Activated naive CD4-positive, alpha-beta T cell treated with anti-CD3 and anti-CD28 coated beads, Interleukin-2, amount 50 U/mL, for 24 hours (primary cell): Measurements from ENCODE around the gene RERE.

ENCODE experiments used
- H3K27ac Mint-ChIP-seq: one replicate; pipeline ENCODE4 v1.8.0; 2021; ENCODE audit warnings: mild to moderate bottlenecking, mixed read lengths
- H3K27me3 Mint-ChIP-seq: one replicate; pipeline ENCODE4 v1.8.0; 2021; ENCODE audit warnings: mixed read lengths
- H3K36me3 Mint-ChIP-seq: one replicate; pipeline ENCODE4 v1.8.0; 2021; ENCODE audit warnings: mixed read lengths
- H3K4me1 Mint-ChIP-seq: one replicate; pipeline ENCODE4 v1.8.0; 2021; ENCODE audit warnings: mixed read lengths
- H3K4me3 Mint-ChIP-seq: one replicate; pipeline ENCODE4 v1.8.0; 2021; ENCODE audit warnings: mild to moderate bottlenecking, mixed read lengths
- H3K9me3 Mint-ChIP-seq: one replicate; pipeline ENCODE4 v1.8.0; 2021; ENCODE audit warnings: mixed read lengths

RERE gene

GRCh38 chr1:8754247-8754650 lies 63.2 kb downstream of the RERE start:
- H3K36me3 Mint-ChIP-seq: peaks cover 4% of the 10 kb centered on the region
- H3K9me3 Mint-ChIP-seq: no peaks in the 10 kb centered on the region
- no peak overlapping the region for H3K4me3 Mint-ChIP-seq
- H3K27me3 Mint-ChIP-seq: no peaks in the 10 kb centered on the region
- H3K4me1 Mint-ChIP-seq: peaks cover 50% of the 10 kb centered on the region
- peak overlapping the region; percentile 4 for H3K27ac Mint-ChIP-seq

- Mint-ChIP-seq H3K27me3 (no peaks in the 10 kb centered on the region), H3K4me3 (no peak overlapping the region), H3K27ac (no peak overlapping the region), H3K9me3 (no peaks in the 10 kb centered on the region), H3K4me1 (peaks cover 50% of the 10 kb centered on the region), H3K36me3 (peaks cover 5% of the 10 kb centered on the region)
Observed at GRCh38 chr1:8753736-8754135, 63.7 kb downstream of the RERE start.

- Mint-ChIP-seq H3K9me3 (no peaks in the 10 kb centered on the region), H3K4me3 (no peak overlapping the region), H3K27ac (peak overlapping the region; percentile 30), H3K27me3 (no peaks in the 10 kb centered on the region), H3K4me1 (peaks cover 50% of the 10 kb centered on the region), H3K36me3 (peaks cover 5% of the 10 kb centered on the region)
Observed at GRCh38 chr1:8752921-8753713, 64.3 kb downstream of the RERE start.

GRCh38 chr1:8752411-8752810 lies 65.0 kb downstream of the RERE start:
- H3K36me3 Mint-ChIP-seq: peaks cover 5% of the 10 kb centered on the region
- H3K27me3 Mint-ChIP-seq: no peaks in the 10 kb centered on the region
- H3K4me3 Mint-ChIP-seq: peak overlapping the region; percentile 68
- H3K9me3 Mint-ChIP-seq: no peaks in the 10 kb centered on the region
- peak overlapping the region; percentile 88 for H3K27ac Mint-ChIP-seq
- H3K4me1 Mint-ChIP-seq: peaks cover 50% of the 10 kb centered on the region

GRCh38 chr1:8751984-8752383 lies 65.5 kb downstream of the RERE start:
- Mint-ChIP-seq H3K27me3 (no peaks in the 10 kb centered on the region), H3K9me3 (no peaks in the 10 kb centered on the region), H3K4me1 (peaks cover 47% of the 10 kb centered on the region), H3K4me3 (peak overlapping the region; percentile 68), H3K27ac (peak overlapping the region; percentile 88), H3K36me3 (peaks cover 3% of the 10 kb centered on the region)

GRCh38 chr1:8747879-8748825 lies 69.3 kb downstream of the RERE start:
- Mint-ChIP-seq H3K27me3 (no peaks in the 10 kb centered on the region), H3K36me3 (peaks cover 3% of the 10 kb centered on the region), H3K4me3 (no peak overlapping the region), H3K9me3 (no peaks in the 10 kb centered on the region), H3K27ac (no peak overlapping the region), H3K4me1 (peaks cover 30% of the 10 kb centered on the region)

GRCh38 chr1:8746554-8746953 lies 70.9 kb downstream of the RERE start:
- Mint-ChIP-seq H3K4me3 (no peak overlapping the region), H3K27ac (no peak overlapping the region), H3K36me3 (peaks cover 3% of the 10 kb centered on the region)

GRCh38 chr1:8745749-8746390 lies 71.6 kb downstream of the RERE start:
- peaks cover 13% of the 10 kb centered on the region for H3K4me1 Mint-ChIP-seq
- H3K36me3 Mint-ChIP-seq: peaks cover 9% of the 10 kb centered on the region
- H3K27me3 Mint-ChIP-seq: no peaks in the 10 kb centered on the region
- H3K9me3 Mint-ChIP-seq: no peaks in the 10 kb centered on the region
- no peak overlapping the region for H3K27ac Mint-ChIP-seq
- H3K4me3 Mint-ChIP-seq: no peak overlapping the region

More at GRCh38 chr1:8746554-8746953, 70.9 kb downstream of the RERE start:
- Mint-ChIP-seq H3K9me3 (no peaks in the 10 kb centered on the region), H3K4me1 (peaks cover 17% of the 10 kb centered on the region), H3K27me3 (no peaks in the 10 kb centered on the region)

GRCh38 chr1:8745346-8745745 lies 72.1 kb downstream of the RERE start:
- Mint-ChIP-seq H3K9me3 (no peaks in the 10 kb centered on the region), H3K27me3 (no peaks in the 10 kb centered on the region), H3K4me1 (peaks cover 11% of the 10 kb centered on the region), H3K27ac (no peak overlapping the region), H3K36me3 (peaks cover 9% of the 10 kb centered on the region), H3K4me3 (no peak overlapping the region)

- H3K27me3 Mint-ChIP-seq: no peaks in the 10 kb centered on the region
- peaks cover 6% of the 10 kb centered on the region for H3K9me3 Mint-ChIP-seq
- peaks cover 11% of the 10 kb centered on the region for H3K4me1 Mint-ChIP-seq
- peaks cover 11% of the 10 kb centered on the region for H3K36me3 Mint-ChIP-seq
- no peak overlapping the region for H3K4me3 Mint-ChIP-seq
- H3K27ac Mint-ChIP-seq: peak overlapping the region; percentile 17
Observed at GRCh38 chr1:8742022-8742924, 75.2 kb downstream of the RERE start.

GRCh38 chr1:8740034-8740449 lies 77.4 kb downstream of the RERE start:
- no peaks in the 10 kb centered on the region for H3K27me3 Mint-ChIP-seq
- no peak overlapping the region for H3K27ac Mint-ChIP-seq
- H3K9me3 Mint-ChIP-seq: peaks cover 6% of the 10 kb centered on the region
- H3K36me3 Mint-ChIP-seq: peaks cover 16% of the 10 kb centered on the region
- H3K4me1 Mint-ChIP-seq: peaks cover 4% of the 10 kb centered on the region
- no peak overlapping the region for H3K4me3 Mint-ChIP-seq

- H3K36me3 Mint-ChIP-seq: peaks cover 16% of the 10 kb centered on the region
- no peak overlapping the region for H3K4me3 Mint-ChIP-seq
- H3K9me3 Mint-ChIP-seq: peaks cover 6% of the 10 kb centered on the region
- peaks cover 4% of the 10 kb centered on the region for H3K4me1 Mint-ChIP-seq
- H3K27ac Mint-ChIP-seq: no peak overlapping the region
- H3K27me3 Mint-ChIP-seq: no peaks in the 10 kb centered on the region
Observed at GRCh38 chr1:8739377-8739776, 78.1 kb downstream of the RERE start.

- H3K9me3 Mint-ChIP-seq: peaks cover 6% of the 10 kb centered on the region
- no peak overlapping the region for H3K27ac Mint-ChIP-seq
Observed at GRCh38 chr1:8736927-8737326, 80.5 kb downstream of the RERE start.

GRCh38 chr1:8733484-8733883 lies 84.0 kb downstream of the RERE start:
- H3K4me1 Mint-ChIP-seq: no peaks in the 10 kb centered on the region
- H3K27me3 Mint-ChIP-seq: no peaks in the 10 kb centered on the region
- no peak overlapping the region for H3K4me3 Mint-ChIP-seq
- no peak overlapping the region for H3K27ac Mint-ChIP-seq
- H3K36me3 Mint-ChIP-seq: peaks cover 17% of the 10 kb centered on the region
- no peaks in the 10 kb centered on the region for H3K9me3 Mint-ChIP-seq

More at GRCh38 chr1:8736927-8737326, 80.5 kb downstream of the RERE start:
- H3K4me3 Mint-ChIP-seq: no peak overlapping the region
- H3K4me1 Mint-ChIP-seq: peaks cover 4% of the 10 kb centered on the region
- H3K27me3 Mint-ChIP-seq: no peaks in the 10 kb centered on the region
- peaks cover 20% of the 10 kb centered on the region for H3K36me3 Mint-ChIP-seq

- no peak overlapping the region for H3K27ac Mint-ChIP-seq
- H3K36me3 Mint-ChIP-seq: peaks cover 17% of the 10 kb centered on the region
- H3K27me3 Mint-ChIP-seq: no peaks in the 10 kb centered on the region
Observed at GRCh38 chr1:8731162-8731561, 86.3 kb downstream of the RERE start.

More at GRCh38 chr1:8731162-8731561, 86.3 kb downstream of the RERE start:
- Mint-ChIP-seq H3K4me1 (peaks cover 4% of the 10 kb centered on the region), H3K4me3 (no peak overlapping the region), H3K9me3 (no peaks in the 10 kb centered on the region)
